Glomerular visceral epithelial cell (primary cell): ENCODE results near the gene PLEKHM3.
A peak's percentile ranks its signal among the peaks of the same experiment; 100 is the strongest.

Experiments used
- DNase-seq: peaks from one replicate; pipeline ENCODE4 v3.0.0-alpha.2; 2016; ENCODE audit errors: extremely low spot score

PLEKHM3 gene, protein sequence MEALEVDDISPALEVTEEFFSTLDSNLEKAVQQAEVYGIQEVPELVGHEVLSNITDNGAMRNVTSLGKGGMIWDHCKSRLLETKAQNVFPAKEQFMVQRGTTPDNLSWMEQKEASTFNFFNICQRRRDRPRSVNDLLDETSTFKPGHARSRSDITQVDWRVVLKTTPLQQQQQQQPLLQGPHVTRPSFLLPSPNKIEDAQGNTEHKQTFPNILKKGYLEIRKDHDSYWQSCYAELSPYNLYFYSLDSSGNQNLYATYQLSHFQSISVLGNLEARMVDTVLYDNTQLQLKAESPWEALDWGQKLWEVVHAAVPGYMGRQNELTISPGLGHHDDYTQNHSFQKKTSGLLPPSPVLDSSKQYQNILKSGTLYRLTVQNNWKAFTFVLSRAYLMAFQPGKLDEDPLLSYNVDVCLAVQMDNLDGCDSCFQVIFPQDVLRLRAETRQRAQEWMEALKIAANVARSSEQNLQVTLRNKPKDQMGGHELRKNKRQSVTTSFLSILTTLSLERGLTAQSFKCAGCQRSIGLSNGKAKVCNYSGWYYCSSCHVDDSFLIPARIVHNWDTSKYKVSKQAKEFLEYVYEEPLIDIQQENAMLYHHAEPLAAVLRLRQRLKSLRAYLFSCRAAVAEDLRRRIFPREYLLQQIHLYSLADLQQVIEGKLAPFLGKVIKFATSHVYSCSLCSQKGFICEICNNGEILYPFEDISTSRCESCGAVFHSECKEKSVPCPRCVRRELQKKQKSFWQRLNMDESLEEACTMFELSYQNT

DNA sequence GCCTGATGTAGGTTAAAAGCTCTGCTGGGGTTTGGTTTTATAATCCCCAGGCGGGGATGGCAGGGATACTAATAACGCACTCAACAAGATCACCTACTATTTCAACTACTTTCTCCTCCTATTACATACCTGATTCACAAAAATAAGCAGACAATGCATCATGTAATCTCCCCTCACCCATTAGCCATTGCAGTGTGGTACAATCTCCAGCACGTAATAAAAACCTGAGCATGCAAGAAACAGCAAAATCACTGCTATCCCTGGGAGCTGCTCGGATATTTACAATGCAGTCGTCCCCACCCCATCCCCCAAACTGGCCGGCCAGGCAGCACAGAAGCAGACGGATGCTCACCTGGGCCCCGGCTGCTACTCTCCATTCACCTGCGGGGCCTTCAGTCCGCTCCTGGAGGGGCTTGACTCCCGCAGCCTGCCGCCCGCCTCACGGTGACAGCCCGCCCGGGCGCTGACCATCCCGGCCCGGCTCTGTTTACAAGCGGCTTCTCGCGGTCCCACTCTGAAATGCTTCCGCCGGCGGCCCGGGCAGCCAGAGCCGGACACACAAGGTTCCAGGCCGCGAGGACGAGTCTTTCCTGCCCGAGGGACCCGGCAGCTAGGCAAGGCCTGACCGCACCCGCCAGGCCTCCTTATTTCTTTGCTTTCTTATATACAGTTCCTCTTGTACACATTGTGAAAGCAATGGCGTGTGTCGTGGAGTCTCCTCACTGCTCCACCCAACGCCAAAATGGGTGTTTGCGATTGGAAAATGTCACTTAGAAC lies at the start of gene PLEKHM3:
TSS of gene PLEKHM3 (minus strand) at position 491 of the 777 bp plus-strand sequence. CDS start 23,888 bp downstream, outside the sequence.
- peak; percentile 87 for DNase-seq

DNA sequence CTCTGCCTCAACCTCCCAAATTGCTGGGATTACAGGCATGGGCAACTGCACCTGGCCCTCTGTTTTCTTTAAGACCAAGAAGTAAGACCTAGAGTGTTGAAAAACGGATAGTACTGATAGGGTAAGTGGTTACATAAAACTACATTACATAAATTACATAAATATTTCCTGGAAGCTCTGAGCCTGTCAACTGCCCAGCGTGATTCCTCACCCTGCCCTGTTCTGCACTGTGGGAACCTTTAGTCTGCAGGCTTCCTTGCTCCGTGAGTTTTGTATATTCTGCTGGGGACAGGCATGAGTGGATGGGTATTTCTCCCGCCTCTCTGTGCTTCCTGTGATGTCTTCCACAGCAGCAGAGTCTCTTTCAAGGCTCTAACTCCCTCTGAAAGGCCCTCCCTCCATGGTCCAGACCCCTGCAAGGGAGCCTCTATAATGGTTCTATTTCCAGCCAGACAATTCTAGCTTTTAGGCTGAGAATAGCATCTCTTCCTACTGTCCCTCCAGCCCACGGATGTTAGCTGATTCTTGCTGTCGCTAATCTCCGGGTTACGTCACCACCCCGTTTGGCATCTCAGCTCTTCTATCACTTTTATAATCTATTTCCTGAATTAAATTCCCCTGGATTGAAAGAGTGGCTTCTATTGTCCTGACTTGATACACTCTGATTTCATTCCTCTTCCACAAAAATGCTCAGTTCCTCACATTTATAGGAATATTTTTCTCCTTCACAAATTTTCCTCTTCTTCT lies 49.5 kb upstream of the PLEKHM3 start:
- no peak for DNase-seq

DNA sequence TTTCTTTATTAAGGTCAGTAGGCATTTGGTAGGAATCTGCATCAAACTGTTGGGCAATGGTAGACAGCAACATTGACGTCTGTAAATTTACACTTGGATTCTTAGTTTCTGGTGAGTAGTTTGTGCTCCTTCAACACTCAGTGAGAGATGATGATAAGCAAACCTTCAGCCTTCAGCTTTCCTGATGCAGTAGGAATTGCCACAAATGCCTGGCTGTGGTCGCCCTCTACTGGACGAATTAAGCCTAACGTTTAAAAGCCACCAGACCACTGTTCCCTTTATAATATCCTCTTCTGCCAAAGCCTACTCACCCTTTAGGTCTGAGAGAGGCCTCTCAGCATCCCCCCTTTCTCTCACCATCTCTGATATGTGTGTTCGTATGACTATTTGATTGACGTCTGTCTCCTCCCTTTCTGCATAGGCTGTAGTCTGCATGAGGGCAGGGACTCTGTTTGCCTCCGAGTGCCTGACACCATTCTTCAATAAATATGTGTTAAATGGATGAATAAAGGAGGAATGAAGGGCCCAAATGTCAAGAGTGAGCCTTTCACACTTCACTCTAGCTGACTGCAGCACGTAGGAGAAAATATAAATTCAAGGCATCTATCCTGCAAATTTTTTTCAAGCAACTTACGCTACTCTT lies 47.0 kb upstream of the PLEKHM3 start:
- DNase-seq = peak; percentile 78

DNA sequence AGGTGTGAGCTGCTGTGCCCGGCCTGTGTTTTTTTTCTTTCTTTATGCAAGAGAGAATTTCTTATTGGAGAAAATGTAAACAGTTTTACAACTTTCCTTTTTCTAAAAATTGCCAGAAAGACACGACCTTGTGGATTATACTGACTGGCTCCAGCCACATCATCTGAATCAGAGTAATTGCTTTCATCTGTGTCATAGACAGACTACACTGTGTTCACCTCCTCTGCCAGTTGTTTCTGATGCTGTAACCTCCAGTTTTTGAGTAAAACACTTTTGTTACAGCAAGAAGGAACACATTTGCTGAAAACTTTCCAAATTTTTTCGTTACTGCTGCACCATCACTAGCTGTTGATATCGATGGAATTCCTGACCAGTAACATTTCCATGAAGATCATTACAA lies 43.9 kb upstream of the PLEKHM3 start:
- no peak for DNase-seq

GRCh38 chr2:208066016-208066415 lies 40.7 kb upstream of the PLEKHM3 start:
- no peak for DNase-seq

DNA sequence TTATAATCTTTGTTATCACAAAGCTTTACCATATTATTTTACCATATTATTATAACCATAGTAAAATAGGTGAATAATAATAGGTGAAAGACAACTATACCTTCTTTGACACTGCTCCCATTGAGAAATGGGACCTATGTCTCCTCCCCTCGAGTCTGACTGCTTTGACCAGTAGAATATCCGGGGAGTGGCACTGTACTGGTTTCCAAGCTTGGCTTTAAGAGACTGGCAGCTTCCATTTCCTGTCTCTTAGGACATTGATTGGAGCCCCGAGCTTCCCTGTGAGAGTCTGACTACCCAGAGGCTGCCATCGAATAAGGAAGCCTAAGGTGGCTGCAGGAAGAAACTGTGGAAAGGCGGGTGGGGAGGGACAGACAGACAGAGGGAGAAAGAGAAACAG lies 40.1 kb upstream of the PLEKHM3 start:
- DNase-seq = no peak

GRCh38 chr2:208064220-208064961 lies 39.1 kb upstream of the PLEKHM3 start:
- peak; percentile 91 for DNase-seq

DNA sequence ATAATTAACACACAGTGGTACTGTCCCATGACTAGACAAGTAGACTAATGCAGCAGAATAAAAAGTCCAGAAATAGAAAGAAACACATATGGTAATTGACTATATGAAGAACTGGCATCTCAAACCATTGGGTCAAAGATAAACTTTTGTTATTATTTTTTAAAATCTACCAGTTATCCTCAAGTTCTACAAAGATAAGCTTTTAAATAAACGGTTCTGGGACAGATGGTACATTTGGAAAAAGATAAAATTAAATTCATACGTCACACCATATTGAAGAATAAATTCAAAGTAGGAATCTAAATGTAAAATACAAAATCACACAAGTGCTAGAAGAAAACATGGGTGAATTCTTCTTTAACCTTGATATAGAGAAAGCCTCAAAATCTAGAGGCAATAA lies 37.6 kb upstream of the PLEKHM3 start:
- no peak for DNase-seq

DNA sequence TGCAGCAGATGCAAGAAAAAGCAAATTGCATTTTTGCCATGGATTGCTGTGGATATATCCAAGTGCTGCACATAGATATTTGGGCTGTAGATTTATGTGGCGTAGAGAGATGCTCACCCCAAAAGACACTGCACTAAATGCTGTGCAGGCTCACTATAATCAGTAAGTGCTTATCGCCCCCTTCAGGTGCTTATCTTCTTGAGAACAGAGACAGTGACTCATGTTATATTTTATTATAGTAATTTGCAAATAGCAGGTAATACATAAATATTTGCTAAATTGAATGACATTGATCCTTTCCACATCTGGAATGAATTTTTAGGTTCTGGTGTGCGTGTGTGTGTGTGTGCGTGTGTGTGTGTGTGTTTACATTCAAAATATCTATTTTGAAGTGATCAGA lies 36.8 kb upstream of the PLEKHM3 start:
- DNase-seq = peak; percentile 14

DNA sequence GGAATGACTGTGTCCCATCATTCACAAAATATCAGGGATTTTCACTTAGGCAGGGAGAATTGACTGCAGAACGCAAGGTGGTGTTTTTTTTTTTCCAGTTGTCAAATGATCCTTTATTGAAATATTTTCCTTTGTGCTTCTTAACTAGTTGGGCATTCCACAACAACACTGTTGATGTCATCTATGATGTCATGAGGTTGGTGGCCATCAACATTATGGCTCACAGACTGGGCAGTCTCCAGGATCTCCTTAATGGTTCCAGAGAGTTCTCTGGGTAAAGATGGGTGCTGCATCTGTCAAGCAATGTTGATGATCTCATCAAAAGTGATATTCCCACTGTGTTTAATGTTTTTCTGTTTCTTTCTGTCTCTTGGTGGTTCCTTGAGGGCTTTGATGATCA lies 31.8 kb upstream of the PLEKHM3 start:
- no peak for DNase-seq

- DNase-seq = no peak
Measured at GRCh38 chr2:208049441-208049840, 24.1 kb upstream of the PLEKHM3 start.

GRCh38 chr2:208049006-208049405 lies 23.7 kb upstream of the PLEKHM3 start:
- no peak for DNase-seq

GRCh38 chr2:208047840-208048239 lies 22.5 kb upstream of the PLEKHM3 start:
- no peak for DNase-seq

- DNase-seq = no peak
Measured at GRCh38 chr2:208046686-208047085, 21.4 kb upstream of the PLEKHM3 start.

- no peak for DNase-seq
Measured at GRCh38 chr2:208042450-208042849, 17.1 kb upstream of the PLEKHM3 start.

GRCh38 chr2:208042041-208042440 lies 16.7 kb upstream of the PLEKHM3 start:
- DNase-seq = no peak

- DNase-seq = peak; percentile 73
Measured at GRCh38 chr2:208040199-208041171, 15.2 kb upstream of the PLEKHM3 start.

DNA sequence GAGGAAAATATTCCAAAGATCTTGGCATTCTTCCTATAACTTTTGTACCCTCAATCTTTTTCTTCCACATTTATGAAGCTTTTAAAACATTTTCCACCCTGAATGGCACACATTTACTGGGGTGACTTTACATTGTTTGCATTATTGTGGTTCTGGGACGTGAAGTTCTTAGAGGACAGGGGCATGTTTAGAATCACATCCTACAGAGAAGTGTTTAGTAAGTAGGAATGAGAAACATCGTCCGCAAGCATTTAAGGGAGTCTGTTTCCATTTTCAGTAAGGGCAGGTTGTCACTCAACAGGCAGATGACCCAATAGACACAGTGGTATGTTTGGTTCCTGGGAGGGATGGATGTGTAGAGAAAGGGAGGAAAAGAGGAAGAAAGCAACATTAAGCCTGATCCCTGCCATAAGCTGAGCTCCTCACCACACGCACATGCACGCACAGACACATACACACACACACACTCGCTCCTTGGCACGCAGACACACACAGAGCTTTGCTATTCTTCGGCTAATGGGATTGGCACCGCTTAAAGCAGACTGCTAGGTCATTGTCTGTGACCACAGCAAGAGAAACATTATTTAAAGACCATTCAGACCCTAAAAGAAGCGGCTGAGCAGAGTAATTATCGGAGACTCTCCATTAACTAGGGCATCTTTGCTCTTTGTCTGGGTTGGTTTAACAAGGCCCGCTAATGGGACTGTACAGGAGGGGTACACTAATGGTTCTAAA lies 14.2 kb upstream of the PLEKHM3 start:
- DNase-seq = no peak
